Stimulated activated CD8-positive, alpha-beta memory T cell treated with anti-CD3 and anti-CD28 coated beads, Interleukin-7, amount 100 ng/mL, for 4 hours (primary cell): ENCODE results near the gene DMXL1.
"Not testable (repeated sequence)": the region's sequence is repeated elsewhere in the genome, so short reads cannot be mapped to it uniquely, and the experiment has no call there.

ENCODE experiments used
- DNase-seq, 2 donors: peaks; one replicate each; pipeline ENCODE4 v3.0.0-alpha.2; 2020; ENCODE audit warnings: low read depth in 2 of 2

Gene DMXL1

DNA sequence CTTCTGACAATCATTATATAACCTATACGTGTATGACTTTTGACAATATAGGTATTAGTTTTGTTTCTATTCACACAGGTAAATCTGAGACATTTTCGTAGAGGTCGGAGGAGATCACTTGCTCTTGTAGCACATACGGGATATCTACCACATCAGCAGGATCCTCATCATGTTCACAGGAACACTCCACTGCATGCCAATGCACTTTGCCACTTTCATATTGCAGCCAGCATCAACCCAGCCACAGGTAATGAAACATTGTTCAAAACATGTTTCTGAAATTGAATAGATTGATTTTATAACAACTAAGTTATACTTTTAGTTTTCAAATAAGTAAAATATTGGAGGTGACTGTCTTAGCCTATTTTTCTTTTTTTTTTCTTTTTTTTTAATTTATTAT is 50.0 kb downstream of the DMXL1 start:
- DNase-seq: no peak

DNA sequence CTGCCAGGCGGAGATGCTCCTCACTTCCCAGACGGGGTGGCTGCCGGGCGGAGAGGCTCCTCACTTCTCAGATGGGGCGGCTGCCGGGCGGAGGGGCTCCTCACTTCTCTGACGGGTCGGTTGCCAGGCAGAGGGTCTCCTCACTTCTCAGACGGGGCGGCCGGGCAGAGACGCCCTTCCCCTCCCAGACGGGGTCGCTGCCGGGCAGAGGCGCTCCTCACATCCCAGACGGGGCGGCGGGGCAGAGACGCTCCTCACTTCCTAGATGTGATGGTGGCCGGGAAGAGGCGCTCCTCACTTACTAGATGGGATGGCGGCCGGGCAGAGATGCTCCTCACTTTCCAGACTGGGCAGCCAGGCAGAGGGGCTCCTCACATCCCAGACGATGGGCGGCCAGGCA is 51.6 kb downstream of the DMXL1 start:
- DNase-seq: not testable (repeated sequence)

DNA sequence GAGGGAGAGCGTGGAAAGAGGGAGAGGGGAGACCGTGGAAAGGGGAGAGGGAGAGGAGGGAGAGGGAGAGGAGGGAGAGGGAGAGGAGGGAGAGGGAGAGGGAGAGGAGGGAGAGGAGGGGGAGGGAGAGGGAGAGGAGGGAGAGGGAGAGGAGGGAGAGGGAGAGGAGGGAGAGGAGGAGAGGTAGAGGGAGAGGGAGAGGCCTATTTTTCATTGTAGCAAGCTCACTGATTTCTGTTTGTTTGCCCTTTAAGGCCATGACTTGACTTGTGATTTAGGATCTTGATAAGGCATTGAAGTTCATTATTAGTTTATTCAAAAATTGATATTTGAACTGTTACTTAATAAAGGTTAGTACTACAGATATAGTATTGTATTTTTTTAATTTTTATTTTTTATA is 52.4 kb downstream of the DMXL1 start:
- no peak for DNase-seq

DNA sequence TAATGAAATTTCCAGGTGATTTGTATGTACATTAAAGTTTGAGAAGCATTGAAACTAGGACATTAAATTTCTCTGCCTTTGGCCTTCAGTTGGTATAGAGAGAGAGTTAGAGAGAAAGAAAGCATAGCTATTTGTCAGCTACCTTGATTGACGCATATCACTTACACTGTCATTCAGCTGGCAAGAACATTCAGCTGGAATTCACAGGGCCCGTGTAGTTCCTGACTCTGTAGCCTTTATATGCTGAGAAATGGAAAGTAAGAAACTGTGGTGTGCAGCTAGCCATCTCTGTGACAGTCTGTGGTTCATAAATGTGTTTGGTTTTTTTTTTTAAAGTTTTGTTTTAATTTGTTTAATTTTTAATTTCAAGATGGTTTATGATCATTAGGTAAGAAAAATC is 58.9 kb downstream of the DMXL1 start:
- DNase-seq: no peak

DNA sequence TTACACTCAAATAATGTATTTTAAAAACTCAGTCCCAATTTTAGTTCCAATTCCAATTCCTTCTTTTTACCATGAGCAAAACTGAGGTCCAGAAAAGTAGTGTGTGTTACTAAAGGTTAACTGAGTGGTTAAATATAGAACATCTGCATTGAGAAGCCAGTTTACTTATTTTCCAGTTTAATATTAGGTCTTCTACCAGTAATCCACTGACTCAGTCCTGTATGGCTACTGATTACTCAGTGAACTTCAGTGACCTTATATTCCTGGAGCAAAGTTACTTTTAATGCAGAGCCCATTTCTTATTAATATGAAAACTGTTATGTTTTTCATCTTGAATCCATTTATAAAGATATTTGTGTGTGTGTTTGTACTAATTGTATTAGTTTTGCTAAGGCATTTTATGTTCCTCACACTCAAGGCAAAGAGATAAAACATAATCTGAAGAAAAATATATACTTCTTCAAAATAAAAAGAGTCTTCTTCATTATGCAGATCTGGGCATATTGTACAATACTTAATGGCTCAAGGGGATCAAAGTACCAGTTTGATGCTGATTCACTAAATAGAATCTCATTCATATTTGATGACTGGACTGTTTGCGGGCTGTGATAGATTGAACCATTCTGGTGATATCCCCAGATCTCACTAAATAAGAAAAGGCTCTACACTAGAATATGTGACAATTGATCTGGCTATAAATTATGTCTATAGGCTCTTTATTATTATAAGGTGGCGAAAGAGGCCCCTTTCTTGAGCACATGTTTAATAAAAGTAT is 60.8 kb downstream of the DMXL1 start:
- no peak for DNase-seq

DNA sequence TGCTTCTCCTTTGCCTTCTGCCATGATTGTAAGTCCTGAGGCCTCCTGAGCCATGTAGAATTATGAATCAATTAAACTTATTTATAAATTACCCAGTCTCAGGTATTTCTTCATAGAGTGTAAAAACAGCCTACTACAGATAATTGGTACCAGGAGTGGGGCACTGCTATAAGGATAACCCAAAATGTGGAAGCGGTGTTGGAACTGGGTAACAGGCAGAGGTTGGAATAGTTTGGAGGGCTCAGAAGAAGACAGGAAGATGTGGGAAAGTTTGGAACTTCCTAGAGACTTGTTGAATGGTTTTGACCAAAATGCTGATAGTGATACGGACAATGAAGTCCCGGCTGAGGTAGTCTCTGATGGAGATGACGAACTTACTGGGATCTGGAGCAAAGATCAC is 64.9 kb downstream of the DMXL1 start:
- not testable (repeated sequence) for DNase-seq

DNA sequence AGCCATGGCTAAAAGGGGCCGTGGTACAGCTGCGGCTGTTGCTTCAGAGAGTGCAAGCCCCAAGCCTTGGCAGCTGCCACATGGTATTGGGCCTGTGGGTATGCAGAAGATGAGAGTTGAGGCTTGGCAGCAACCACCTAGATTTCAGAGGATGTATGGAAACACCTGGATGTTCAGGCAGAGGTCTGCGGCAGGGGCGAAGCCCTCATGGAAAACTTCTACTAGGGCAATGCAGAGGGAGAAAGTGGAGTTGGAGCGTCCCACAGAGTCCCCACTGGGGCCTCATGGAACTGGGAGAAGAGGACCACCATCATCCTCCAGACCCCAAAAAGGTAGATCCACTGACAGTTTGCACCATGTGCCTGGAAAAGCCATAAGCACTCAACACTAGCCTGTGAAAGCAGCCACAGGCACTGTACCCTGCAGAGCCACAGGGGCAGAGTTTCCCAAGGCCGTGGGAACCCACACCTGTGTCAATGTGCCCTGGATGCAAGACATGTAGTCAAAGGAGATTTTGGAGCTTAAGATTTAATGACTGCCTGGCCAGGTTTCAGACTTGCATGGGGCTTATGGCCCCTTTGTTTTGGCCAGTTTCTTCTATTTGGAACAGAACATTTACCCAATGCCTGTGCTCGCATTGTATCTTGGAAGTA is 65.9 kb downstream of the DMXL1 start:
- no peak for DNase-seq

DNA sequence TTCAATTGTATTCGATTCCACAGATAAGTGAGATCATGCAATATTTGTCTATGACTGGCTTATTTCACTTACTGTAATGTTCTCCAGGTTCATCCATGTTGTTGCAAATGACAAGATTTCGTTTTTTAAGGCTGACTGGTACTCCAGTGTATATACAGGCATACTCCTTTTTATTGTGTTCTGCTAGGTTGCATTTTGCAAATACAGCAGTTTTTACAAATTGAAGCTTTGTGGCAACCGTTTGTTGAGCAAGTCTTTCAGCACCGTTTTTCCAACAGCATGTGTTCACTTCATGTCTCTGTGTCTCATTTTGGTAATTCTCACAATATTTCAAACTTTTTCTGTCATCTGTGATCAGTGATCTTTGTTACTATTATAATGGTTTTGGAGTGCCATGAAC is 82.7 kb downstream of the DMXL1 start:
- no peak for DNase-seq

DNA sequence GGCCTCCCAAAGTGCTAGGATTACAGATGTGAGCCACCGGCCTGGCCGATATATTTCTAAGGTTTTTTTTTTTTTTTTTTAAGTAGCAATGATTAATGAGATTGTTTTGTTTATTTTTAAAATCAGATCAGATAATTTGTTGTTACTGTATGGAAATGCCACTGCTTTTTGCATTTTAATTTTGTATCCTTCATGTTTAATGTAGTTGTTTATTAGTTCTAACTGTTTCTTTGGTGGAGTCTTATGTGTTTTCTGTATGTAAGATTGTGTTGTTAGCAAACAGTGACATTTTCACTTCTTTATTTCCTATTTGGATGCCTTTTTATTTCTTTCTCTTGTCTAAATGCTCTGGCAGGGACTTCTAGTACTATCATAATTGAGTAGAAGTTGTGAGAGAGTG is 87.3 kb downstream of the DMXL1 start:
- DNase-seq: no peak

DNA sequence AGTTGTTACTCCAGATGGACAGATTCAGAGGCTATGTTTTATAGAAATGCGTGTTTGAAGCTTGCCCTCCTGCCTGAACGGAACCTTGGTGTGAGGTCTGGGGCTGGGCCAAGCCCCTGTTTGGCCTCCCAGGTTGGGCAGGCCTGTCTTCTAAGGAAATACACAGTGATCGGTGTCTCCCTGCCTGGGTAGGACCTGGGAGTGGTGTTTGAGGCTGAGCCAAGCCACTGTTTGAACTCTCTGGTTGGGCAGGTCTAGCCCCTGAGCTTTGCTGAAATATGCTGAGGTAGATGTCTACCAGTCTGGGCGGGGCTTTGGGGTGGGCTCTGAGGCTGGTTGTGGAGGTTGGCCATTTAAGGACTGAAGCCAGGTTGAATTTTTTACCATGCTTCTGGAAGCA is 90.5 kb downstream of the DMXL1 start:
- DNase-seq: no peak

DNA sequence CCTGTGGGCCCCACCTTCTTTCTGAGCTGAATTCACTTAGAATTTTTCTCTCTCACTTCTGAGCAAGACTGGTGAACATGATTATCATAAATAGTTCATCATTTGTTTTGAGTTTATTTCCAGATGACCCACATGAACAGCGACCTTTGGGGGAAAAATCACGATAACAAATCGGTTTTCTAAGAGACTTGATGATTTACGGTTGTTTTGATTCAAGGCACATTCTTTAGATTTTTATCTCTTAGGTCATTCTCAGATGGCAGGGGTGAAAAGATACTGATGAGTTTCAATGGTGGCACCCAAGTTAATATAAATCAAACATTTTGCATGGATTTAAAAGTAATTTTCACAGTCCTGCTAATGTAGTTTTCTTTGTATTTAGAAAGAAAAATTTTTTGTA is 95.1 kb downstream of the DMXL1 start:
- no peak for DNase-seq

DNA sequence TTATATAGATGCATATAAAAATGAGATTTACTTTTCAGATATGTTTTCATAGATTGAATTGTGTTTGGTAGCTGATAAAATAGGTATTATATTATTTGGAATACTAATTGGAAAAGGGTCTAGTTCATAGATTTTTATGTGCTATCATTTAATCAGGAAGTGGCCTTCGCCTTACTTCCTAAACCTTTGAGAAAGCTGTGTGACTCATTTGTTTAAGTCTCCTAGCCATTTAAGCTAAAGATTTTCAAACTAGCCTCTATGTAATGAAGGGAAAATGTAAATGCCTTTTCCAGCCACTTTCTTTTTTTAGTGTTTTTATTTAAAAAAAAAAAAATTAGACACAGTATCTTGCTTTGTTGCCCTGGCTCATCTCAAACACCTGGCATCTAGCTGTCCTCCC is 97.5 kb downstream of the DMXL1 start:
- DNase-seq: no peak

DNA sequence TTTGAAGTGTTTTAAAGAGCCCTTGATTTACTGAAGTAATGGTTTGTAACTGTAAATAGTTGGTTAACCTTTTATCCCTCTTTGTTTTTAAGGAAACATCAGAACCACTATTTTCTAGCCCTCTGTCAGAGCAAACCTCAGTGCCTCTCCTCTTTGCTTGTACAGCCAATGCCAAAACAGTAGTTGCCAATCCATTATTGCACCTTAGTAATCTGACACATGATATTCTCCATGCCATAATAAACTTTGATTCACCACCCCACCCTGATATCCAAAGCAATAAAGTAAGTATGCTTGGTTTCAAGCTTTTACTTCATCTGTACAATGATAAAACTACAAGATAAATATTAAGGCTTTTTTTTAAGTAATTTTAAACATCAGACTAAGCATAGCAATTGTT is 100.8 kb downstream of the DMXL1 start:
- no peak for DNase-seq

DNA sequence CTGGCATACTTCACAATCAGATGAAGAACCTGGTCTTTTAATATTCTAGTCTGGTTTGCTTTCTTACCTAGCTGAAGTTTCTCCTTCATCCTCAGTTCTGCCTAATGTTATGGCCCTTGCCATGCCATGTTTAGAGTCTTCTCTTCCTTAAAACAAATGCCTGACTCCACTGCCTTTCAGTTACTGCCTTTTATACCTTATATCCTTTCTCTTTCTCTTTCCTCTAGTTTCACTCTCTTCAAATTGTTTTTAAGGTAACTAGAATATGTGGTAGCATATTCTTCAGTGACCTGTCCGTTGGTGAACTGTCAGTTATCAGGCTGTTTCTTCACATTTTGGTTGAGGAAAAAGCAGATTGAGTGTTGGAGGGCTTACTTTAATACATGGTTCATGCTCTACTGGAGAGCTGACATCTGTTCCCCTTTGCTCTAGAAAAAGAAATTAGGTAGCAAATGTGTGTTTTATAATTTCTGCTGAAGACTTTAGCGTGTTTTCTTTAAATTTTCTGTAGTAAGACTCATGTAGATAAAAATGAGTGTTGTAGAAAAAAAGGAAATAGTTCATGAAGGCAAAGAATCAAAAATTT is 103.8 kb downstream of the DMXL1 start:
- DNase-seq: no peak

DNA sequence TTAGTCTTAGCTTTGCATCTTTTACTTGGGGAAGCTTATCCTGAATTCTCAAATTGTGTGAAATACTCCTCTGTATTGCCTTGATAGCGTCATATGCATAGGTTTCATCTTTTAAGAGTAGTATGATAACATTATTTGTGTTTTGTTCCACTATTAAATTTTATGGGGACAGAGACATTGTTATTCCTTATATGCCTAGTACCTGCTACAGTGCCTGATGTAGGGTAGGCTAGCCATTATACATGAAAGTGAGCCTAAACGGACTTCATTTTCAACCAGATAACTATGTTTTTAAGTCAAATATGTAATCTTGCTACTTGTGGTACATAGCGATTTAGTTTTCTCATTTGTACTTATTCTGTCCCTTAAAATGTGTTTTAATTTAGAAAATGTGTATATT is 105.9 kb downstream of the DMXL1 start:
- DNase-seq: no peak

DNA sequence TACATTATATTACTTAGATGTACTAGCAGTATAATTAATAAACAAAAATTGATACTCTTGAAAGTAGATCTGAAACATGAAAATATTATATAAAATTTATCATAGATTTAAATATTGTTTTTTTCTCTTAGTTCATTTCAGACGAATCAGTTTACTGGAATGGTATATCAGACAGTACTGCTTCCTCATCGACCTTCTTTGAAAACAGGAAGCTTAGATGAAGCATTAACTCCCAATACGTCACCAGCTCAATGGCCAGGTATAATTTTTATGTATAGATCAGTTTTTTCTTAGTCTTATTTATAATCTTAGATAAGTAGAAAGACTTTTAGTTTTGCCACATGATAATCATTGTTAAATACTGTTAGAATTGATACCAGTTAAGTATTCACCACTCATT is 106.3 kb downstream of the DMXL1 start:
- no peak for DNase-seq

DNA sequence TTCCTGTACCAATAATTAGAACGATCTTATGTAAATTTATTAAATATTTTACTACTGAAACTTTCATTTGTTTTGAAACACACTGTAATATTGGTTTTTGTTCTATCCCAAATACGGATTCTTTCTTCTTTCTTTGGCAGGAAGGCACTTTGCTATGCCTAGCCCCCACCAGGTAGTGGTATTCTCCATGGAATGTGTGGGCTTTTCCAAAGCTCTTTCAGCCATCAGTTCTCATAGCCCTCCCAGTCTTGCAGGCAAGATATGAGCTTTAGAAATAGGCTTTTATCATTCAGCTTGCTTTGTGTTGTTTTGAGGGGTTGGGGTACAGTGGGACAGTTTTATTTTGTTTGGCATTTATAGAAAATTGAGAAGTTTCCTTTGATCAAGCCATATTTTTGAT is 107.5 kb downstream of the DMXL1 start:
- no peak for DNase-seq

DNA sequence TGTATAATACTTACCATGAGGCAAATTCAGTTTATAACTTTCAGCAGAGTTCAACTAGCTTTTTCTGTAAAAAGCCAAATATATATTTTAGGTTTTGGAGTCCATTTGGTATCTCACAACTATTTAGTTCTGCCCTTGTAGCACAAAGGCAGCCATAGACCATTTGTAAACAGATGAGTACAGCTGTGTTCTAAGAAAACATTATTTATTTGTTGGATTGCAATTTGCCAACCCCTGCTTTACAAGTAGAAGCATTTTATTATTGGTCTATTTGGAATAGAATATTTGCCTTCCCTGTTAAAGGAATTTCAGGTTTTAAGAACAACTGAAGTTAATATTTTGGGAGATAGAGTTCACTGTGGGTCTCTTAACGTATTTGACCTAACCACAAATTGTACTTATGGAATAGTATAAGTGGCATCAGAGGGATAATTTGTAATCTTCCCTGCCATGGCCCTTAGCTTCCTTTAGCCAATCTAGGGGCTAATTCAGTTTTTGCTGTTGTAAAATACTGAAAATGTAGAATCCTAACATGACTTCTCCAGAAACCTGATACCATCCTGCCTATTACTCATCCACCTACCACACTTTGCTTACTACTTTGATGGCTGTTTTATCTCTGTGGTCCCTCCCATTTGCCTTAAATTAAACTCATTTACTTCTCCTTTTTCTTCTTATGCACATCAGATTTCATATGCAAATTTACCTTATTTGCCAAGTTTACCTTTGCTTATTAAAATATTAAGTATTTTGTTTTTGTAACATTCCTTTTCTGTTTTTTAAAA is 109.2 kb downstream of the DMXL1 start:
- no peak for DNase-seq

DNA sequence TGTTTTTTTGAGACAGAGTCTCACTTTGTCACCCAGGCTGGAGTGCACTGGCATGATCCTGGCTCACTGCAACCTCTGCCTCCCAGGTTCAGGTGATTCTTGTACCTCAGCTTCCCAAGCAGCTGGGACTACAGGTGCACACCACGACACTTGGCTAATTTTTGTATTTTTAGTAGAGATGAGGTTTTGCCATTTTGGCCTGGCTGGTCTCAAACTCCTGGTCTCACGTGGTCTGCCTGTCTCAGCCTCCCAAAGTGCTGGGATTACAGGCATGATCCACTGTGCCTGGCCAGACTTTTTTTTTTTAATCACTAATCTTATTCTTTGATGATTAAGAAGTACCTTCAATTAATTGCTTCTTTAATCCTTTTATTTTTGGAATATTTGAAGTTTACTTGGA is 114.6 kb downstream of the DMXL1 start:
- DNase-seq: not testable (repeated sequence)

DNA sequence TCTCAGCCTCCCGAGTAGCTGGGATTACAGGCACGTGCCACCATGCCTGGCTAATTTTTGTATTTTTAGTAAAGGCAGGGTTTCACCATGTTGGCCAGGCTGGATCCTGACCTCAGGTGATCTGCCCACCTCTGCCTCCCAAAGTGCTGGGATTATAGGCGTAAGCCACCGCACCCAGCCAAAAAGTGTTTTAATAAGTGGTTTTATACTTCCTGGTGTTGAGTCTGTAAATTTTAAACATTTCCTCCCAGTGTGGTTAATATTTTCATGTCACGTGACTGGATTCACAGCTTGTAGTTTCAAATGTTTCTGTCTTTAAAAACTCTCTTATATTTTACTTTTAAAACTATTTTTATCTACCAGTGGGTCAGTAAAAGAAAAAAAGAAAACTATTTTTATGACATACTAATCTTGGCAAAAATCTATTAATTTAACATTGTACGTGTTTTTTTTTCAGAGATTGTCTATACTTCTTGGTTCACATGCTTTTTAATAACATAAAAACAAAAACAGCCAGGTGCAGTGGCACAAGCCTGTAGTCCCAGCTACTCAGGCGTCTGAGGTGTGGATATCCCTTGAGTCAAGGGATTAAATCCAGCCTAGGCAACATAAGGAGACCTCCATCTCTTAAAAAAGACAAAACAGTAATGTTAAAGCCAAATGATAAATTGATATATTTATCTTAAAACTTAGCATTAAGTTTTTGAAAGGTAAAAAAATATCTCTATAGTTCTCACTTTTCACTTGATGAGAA is 117.1 kb downstream of the DMXL1 start:
- DNase-seq: no peak

DNA sequence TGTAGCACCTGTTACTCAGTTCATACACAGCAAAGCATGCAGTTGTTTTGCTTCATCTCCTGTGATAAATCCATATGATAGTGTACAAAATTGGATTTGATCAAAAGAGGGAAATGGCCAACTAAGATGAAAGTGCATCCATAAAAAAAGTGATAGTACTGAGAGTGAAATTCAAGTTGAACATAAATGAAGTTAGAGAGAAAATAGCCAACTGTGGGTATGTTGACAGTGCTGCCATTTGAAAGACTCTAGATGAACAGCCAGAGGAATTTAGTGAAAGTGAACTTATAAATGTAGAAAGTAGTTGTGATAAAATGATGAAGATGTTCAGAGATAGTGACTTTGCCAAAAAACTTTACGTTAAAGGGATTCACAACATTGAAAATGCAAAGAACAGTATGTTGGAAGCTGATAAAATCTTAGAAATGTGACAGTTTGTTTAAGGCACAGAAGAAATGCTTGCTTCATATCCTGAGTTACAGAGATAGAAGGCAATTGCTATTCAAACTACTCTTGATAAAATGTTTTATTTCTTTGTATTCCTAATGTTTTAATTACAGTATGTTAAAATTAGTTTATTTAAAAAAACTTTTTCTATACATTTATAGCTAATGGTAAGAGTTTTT is 119.7 kb downstream of the DMXL1 start:
- DNase-seq: no peak
